Subcutaneous abdominal adipose tissue (tissue), 5 donors: ENCODE measurements around the gene CDX1.

ENCODE experiments used
- H3K27ac ChIP-seq: one replicate; pipeline ENCODE4 v1.7.0; 2013; ENCODE audit warnings: low read depth, mild to moderate bottlenecking, inconsistent platforms, low read length, moderate library complexity
- H3K27me3 ChIP-seq, 5 donors: one replicate each; pipeline ENCODE4 v1.7.0; 2013; ENCODE audit warnings: low read length in 5 of 5, inconsistent platforms in 1 of 5; ENCODE audit not compliant: control insufficient read depth in 5 of 5, insufficient read depth in 4 of 5
- H3K36me3 ChIP-seq, 5 donors: one replicate each; pipeline ENCODE4 v1.7.0; 2013; ENCODE audit warnings: low read length in 5 of 5; ENCODE audit not compliant: control insufficient read depth in 5 of 5, insufficient read depth in 5 of 5
- H3K4me1 ChIP-seq, 5 donors: one replicate each; pipeline ENCODE4 v1.7.0; 2013; ENCODE audit warnings: low read length in 5 of 5, mild to moderate bottlenecking in 3 of 5, moderate library complexity in 1 of 5; ENCODE audit not compliant: control insufficient read depth in 5 of 5, insufficient read depth in 5 of 5
- H3K4me3 ChIP-seq, 5 donors: one replicate each; pipeline ENCODE4 v1.7.0; 2013; ENCODE audit warnings: low read length in 5 of 5, low read depth in 1 of 5
- H3K9ac ChIP-seq, 5 donors: one replicate each; pipeline ENCODE4 v1.7.0; 2013; ENCODE audit warnings: low read length in 5 of 5, mild to moderate bottlenecking in 4 of 5, moderate library complexity in 3 of 5
- H3K9me3 ChIP-seq, 5 donors: one replicate each; pipeline ENCODE4 v1.7.0; 2013; ENCODE audit warnings: low read length in 5 of 5; ENCODE audit not compliant: control insufficient read depth in 5 of 5
- donor health status: healthy.
- donor health status: healthy.
- donor health status: healthy.
- donor health status: healthy.
- donor health status: healthy.

CDX1 gene

GRCh38 chr5:150130493-150130922, 36.1 kb upstream of the CDX1 start:
- peaks cover 0 to 5% (median 0%) of the 10 kb centered on the region in 5 donors for H3K27me3 ChIP-seq
- peaks cover 4 to 57% (median 48%) of the 10 kb centered on the region in 5 donors for H3K36me3 ChIP-seq
- no peak overlapping the region for H3K9ac ChIP-seq
- H3K4me3 ChIP-seq = no peak overlapping the region
- H3K9me3 ChIP-seq = no peaks in the 10 kb centered on the region
- H3K27ac ChIP-seq = no peak overlapping the region
- H3K4me1 ChIP-seq = peaks cover 2 to 35% (median 35%) of the 10 kb centered on the region in 5 donors

DNA sequence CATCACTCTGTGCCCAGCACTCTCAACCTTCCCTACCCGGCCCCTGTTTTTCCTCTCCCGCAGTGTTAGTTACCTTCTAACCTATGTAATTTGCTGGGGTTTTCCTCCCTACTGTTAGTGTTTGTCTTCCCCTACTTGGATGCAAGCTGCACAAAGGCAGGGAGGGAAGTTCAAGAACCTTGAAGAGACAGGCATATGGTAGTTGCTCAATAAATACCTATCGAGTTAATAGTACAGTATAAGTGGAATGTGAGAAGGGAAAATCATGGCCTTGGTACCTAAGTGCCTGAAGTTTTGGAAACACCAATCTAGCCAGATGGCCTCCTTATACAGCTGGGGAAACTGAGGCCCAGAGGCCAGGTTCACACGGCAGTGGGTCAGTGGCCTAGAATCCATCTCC, 35.1 kb upstream of the CDX1 start:
- no peak overlapping the region for H3K27ac ChIP-seq
- peaks cover 2 to 43% (median 35%) of the 10 kb centered on the region in 5 donors for H3K4me1 ChIP-seq
- H3K27me3 ChIP-seq = peaks cover 0 to 8% (median 0%) of the 10 kb centered on the region in 5 donors
- no peak overlapping the region for H3K4me3 ChIP-seq
- H3K36me3 ChIP-seq = peaks cover 4 to 50% (median 42%) of the 10 kb centered on the region in 5 donors
- peak overlapping the region in 1 of 5 donors; percentile 31 for H3K9ac ChIP-seq
- H3K9me3 ChIP-seq = no peaks in the 10 kb centered on the region

DNA sequence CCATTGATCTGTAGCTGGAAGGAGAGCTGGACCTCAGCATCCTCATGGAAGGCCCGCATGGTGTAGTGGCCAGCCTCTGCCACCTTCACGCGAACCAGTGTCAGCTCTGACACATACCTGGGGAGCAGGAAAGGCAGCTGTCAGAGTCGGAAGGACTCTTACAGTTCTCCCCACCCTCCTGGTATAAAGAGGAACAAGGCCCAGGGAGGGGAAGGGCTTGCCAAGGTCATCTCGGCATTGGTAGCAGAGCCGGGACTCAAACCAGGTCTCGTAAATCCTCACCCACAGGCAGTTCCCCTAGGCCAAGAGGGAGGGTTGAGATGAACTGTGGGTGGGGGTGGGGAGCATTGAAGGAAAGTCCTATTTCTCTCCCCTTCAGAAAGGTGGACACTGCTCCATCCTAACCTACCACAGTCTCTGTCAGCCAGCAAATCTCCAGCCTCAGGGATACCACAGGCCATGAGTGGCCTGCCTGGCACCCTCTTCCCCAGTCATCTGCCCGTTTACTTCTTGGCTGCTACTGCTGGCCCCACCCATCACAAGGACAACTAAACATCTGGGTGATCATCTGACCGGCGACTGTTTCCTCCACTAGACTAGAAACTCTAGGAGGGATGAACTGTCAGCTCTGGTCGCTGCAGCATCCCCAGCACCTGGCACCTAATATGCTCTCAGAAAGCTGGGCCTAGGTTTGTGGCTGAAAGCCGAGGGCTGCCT, 34.4 kb upstream of the CDX1 start:
- Histone ChIP-seq H3K4me3 (no peak overlapping the region), H3K27ac (no peak overlapping the region), H3K9me3 (no peaks in the 10 kb centered on the region), H3K4me1 (peaks cover 2 to 50% (median 37%) of the 10 kb centered on the region in 5 donors), H3K27me3 (peaks cover 0 to 11% (median 0%) of the 10 kb centered on the region in 5 donors), H3K9ac (no peak overlapping the region), H3K36me3 (peaks cover 4 to 49% (median 39%) of the 10 kb centered on the region in 5 donors)

DNA sequence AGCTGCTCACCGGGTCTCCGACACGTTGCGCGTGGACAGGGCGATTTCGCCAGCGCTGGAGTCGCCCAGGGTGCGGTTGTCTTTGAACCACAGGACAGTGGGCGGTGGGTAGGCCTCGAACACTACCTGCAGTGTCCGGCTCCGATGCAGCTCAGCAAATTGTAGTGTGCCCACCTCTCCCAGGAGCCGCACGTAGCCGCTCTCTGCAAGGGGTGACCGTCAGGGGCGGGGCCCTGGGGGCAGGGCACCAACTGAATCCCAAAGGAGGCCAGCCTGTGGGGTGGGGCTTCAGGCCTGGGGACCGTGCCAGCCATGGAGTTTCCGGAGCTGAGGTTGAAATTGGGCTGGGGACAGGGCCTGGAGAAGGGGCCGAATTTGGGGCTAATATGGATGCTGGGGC, 33.8 kb upstream of the CDX1 start:
- H3K27ac ChIP-seq = no peak overlapping the region
- peaks cover 2 to 56% (median 43%) of the 10 kb centered on the region in 5 donors for H3K4me1 ChIP-seq
- H3K36me3 ChIP-seq = peaks cover 4 to 49% (median 38%) of the 10 kb centered on the region in 5 donors
- H3K9me3 ChIP-seq = no peaks in the 10 kb centered on the region
- H3K27me3 ChIP-seq = peaks cover 0 to 13% (median 0%) of the 10 kb centered on the region in 5 donors
- H3K9ac ChIP-seq = no peak overlapping the region
- H3K4me3 ChIP-seq = no peak overlapping the region

- Histone ChIP-seq H3K27ac (no peak overlapping the region), H3K27me3 (peaks cover 0 to 17% (median 0%) of the 10 kb centered on the region in 5 donors), H3K36me3 (peaks cover 4 to 43% (median 33%) of the 10 kb centered on the region in 5 donors), H3K9ac (no peak overlapping the region), H3K4me1 (peaks cover 5 to 65% (median 52%) of the 10 kb centered on the region in 5 donors), H3K4me3 (no peak overlapping the region), H3K9me3 (no peaks in the 10 kb centered on the region)
Observed at GRCh38 chr5:150133581-150134197, 32.9 kb upstream of the CDX1 start.

GRCh38 chr5:150134198-150134588, 32.4 kb upstream of the CDX1 start:
- Histone ChIP-seq H3K4me3 (no peak overlapping the region), H3K27me3 (peaks cover 0 to 17% (median 0%) of the 10 kb centered on the region in 5 donors), H3K4me1 (peaks cover 7 to 70% (median 56%) of the 10 kb centered on the region in 5 donors), H3K36me3 (peaks cover 0 to 38% (median 28%) of the 10 kb centered on the region in 5 donors), H3K27ac (no peak overlapping the region), H3K9ac (no peak overlapping the region), H3K9me3 (no peaks in the 10 kb centered on the region)

DNA sequence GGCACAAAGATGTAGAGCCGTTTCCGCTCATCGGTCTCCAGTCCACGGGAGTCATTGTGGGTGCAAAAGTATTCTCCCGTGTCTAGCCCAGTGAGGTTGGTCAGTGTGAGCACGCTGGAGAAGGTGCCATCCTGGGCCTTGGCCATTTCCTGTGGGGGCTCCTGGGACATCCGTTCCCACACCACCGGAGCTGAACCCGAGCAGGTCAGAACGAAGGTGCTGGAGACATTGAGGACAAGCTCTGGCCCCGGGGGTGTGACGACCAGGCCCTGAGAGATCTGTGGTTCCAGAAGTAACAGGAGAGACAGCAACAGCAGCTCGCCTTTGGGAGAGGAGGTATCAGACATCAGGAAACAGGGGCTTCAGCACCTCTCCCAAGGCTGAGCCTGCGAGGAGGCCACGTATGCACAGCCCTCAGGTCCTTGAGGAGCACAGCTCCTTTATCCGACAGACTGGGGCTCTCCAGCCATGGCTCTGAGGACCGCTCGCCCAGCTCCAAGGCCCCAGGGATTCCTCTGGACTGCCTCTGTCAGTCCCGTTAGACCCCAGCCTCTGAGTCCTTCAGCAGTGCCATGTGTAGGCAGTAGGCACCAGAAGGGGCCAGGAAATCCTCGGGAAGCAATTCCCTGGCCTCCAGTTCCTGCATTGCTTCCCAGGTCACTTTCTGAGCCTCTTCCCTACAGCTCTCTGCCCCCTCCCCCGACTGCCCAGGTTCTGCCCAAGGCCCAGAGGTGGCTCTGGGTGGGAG, 30.8 kb upstream of the CDX1 start:
- H3K9me3 ChIP-seq = no peaks in the 10 kb centered on the region
- peaks cover 0 to 26% (median 21%) of the 10 kb centered on the region in 5 donors for H3K36me3 ChIP-seq
- H3K4me3 ChIP-seq = no peak overlapping the region
- peaks cover 0 to 19% (median 2%) of the 10 kb centered on the region in 5 donors for H3K27me3 ChIP-seq
- peaks cover 7 to 70% (median 54%) of the 10 kb centered on the region in 5 donors for H3K4me1 ChIP-seq
- H3K9ac ChIP-seq = no peak overlapping the region
- peak overlapping the region; percentile 17 for H3K27ac ChIP-seq

DNA sequence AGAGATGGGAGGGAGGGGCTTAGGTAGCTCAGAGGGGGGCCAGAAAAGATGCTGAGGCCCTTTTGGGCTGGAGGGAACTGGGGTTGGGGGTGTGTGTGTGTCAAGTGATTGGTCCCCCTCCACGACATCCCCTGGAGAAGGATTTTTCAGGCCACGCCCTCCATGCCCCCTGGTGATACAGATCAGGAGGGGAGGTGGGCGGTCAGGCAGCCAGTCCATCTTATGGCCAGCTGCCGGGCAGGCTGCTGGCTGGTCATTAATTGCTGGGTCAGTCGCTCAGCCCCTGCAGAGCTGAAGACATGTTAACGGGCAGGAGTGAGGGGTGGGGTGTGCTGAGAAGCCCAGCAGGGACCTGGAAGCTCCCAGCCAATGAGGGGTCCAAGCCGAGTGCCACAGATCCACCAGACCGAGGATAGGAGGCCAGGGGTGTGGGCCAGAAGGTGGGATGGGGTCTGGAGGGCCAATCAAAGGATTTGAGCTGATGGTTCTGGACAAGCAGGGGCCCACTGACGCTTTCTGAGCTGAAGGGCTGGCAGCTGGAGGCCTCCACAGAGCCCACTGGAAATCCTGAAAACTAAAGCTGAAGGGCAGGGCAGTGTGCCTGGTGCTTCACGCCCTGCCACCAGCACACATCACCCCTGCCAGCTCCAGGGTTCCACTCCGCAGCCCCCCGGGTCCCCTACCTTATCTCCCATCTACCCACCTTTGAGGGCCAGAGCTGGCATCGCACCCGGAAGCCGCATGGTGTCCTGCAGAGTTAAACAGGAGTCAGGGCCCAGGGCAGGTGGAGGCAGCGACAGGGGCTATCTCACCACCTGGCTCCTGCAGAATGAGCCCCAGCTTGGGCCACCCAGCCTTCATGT, 30.0 kb upstream of the CDX1 start:
- peaks cover 9 to 77% (median 61%) of the 10 kb centered on the region in 5 donors for H3K4me1 ChIP-seq
- no peak overlapping the region for H3K9ac ChIP-seq
- H3K27me3 ChIP-seq = peaks cover 0 to 24% (median 2%) of the 10 kb centered on the region in 5 donors
- H3K27ac ChIP-seq = peak overlapping the region; percentile 60
- no peak overlapping the region for H3K4me3 ChIP-seq
- peaks cover 0 to 26% (median 21%) of the 10 kb centered on the region in 5 donors for H3K36me3 ChIP-seq
- no peaks in the 10 kb centered on the region for H3K9me3 ChIP-seq
